DND-41 (cell line): ENCODE results near the gene PLEKHM1.

ENCODE experiments used
- CTCF ChIP-seq: IDR thresholded peaks from 2 replicates; pipeline ENCODE4 v1.5.1; 2012; ENCODE audit warnings: borderline replicate concordance, low read length, moderate library complexity, mild to moderate bottlenecking; ENCODE audit not compliant: poor library complexity, severe bottlenecking; ENCODE audit errors: extremely low read depth
- EZH2 ChIP-seq: IDR thresholded peaks from 3 replicates; pipeline ENCODE4 v1.6.1; 2012; ENCODE audit warnings: borderline replicate concordance, low read depth, mild to moderate bottlenecking, moderate library complexity, low read length, inconsistent platforms; ENCODE audit not compliant: severe bottlenecking

GRCh38 chr17:45409659-45410076, 80.9 kb downstream of the PLEKHM1 start:
- TF ChIP-seq CTCF, result peak; percentile 16
- TF ChIP-seq EZH2, result no peak
